Hepatocyte (in vitro differentiated cells): ENCODE results near the gene SCOC.

ENCODE experiments used
- EZH2 ChIP-seq: fragments of 200-600 bp; sonication (generic); IDR thresholded peaks from 2 replicates; pipeline ENCODE4 v1.6.1; 2016; ENCODE audit warnings: antibody characterized with exemption, mild to moderate bottlenecking, borderline replicate concordance
- EZH2phosphoT487 ChIP-seq: fragments of 200-600 bp; sonication (generic); IDR thresholded peaks from one replicate; pipeline ENCODE4 v1.6.1; 2018; ENCODE audit warnings: antibody characterized with exemption, mild to moderate bottlenecking, low read depth, moderate library complexity; ENCODE audit not compliant: unreplicated experiment, severe bottlenecking
- TF ChIP-seq, protein P1 (sequence below): fragments of 200-600 bp; sonication (generic); IDR thresholded peaks from 2 replicates; pipeline ENCODE4 v1.5.1; 2016; ENCODE audit warnings: antibody characterized with exemption, mild to moderate bottlenecking; ENCODE audit not compliant: poor library complexity

GRCh38 chr4:140400111-140400510, 26.7 kb downstream of the SCOC start:
- no peak for TF ChIP-seq EZH2
- TF ChIP-seq, protein P1, sequence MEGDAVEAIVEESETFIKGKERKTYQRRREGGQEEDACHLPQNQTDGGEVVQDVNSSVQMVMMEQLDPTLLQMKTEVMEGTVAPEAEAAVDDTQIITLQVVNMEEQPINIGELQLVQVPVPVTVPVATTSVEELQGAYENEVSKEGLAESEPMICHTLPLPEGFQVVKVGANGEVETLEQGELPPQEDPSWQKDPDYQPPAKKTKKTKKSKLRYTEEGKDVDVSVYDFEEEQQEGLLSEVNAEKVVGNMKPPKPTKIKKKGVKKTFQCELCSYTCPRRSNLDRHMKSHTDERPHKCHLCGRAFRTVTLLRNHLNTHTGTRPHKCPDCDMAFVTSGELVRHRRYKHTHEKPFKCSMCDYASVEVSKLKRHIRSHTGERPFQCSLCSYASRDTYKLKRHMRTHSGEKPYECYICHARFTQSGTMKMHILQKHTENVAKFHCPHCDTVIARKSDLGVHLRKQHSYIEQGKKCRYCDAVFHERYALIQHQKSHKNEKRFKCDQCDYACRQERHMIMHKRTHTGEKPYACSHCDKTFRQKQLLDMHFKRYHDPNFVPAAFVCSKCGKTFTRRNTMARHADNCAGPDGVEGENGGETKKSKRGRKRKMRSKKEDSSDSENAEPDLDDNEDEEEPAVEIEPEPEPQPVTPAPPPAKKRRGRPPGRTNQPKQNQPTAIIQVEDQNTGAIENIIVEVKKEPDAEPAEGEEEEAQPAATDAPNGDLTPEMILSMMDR = no peak
- TF ChIP-seq EZH2phosphoT487 = no peak
